ENCODE data around the gene CIT.

DNA sequence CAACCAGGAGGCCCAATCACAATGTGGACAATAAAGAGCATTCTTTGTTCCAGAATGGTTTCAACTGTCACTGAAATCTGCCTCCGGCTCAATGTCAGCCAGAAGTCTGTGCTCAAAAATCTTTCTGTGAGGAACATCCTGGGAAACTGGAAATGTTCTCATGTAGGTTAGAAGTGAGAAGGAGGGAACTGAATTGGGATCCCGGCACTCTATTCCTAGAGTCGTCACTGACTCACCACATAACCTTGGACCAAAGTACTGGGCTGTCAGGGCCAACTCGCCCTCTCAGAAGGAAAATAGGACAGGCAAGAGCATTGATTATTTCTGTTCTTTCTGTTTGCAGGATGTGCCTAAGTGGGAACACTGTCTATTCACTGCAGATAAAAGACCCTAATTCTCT, 151.6 kb downstream of the CIT start:
- no peak for TF ChIP-seq CTCF (conservative IDR thresholded peaks at IDR 0.05; ENCODE audit: low read depth, low read length)
- TF ChIP-seq EZH2 (IDR thresholded peaks at IDR 0.05; ENCODE audit: low read length, unreplicated experiment) = no peak
